Bronchial epithelial cell (primary cell): Measurements from ENCODE around the gene NAP1L4. TPM values are rescaled to one million over a fixed set of nuclear protein-coding genes. Genes with fewer than 3 reads are reported as not detected.
A peak's percentile ranks its signal among the peaks of the same experiment; 100 is the strongest.

Experiments used
- DNase-seq: peaks from one replicate; pipeline ENCODE4 v3.0.0-alpha.2; 2010; ENCODE audit warnings: low read depth
- FAIRE-seq: peaks from 2 replicates; lab custom pipeline; 2011; peaks lifted over from hg19 to GRCh38; lab: Jason Lieb, UNC
- H3K27me3 ChIP-seq: 2 replicates; pipeline ENCODE4 v1.5.1; 2011; ENCODE audit warnings: low read length; ENCODE audit not compliant: control insufficient read depth, insufficient read depth
- H3K36me3 ChIP-seq: 2 replicates; pipeline ENCODE4 v1.5.1; 2011; ENCODE audit warnings: low read length; ENCODE audit not compliant: control insufficient read depth, insufficient read depth
- H3K4me3 ChIP-seq: 2 replicates; pipeline ENCODE4 v1.5.1; 2011; ENCODE audit warnings: mild to moderate bottlenecking, low read depth, low read length, control low read depth
- total RNA-seq: library from RNA; depleted of rRNA; stranded (reverse); fragments of >200 nt; gene quantifications from 2 replicates; pipeline ENCODE4 v1.2.1, GENCODE V29; 2014
- TF ChIP-seq, protein P1 (sequence below): IDR thresholded peaks from 2 replicates; pipeline ENCODE4 v1.5.1; 2011; ENCODE audit warnings: mild to moderate bottlenecking, moderate library complexity, low read length, control low read depth, inconsistent platforms; ENCODE audit not compliant: insufficient read depth, severe bottlenecking

Gene NAP1L4
- total RNA-seq, 1 donor from 2014 or later, result 101 TPM

DNA sequence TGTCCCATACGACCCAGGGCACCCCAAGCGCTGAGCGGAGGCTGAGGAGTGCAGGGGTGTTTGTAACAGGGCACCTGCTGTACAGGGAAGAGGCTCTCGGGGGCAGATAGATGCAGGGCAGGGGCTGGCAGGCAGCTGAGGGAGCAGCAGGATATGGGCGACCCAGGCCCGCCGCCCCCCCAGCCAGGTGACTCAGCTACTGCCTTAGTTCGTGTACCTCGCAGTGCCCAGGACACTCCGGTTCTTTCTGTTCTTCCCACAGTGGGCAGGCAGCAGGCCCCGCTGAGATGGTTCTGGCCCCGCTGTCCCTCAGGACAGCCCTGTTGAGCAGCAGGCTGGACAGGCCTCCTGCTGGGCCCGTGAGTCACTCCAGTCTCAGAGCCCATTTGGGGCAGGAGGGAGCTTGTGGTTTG is 79.1 kb downstream of the NAP1L4 start:
- H3K36me3 ChIP-seq, result no peaks in the 10 kb centered on the region
- DNase-seq (no peak), FAIRE-seq (no peak)
- H3K27me3 ChIP-seq, result no peaks in the 10 kb centered on the region
- TF ChIP-seq, protein P1, sequence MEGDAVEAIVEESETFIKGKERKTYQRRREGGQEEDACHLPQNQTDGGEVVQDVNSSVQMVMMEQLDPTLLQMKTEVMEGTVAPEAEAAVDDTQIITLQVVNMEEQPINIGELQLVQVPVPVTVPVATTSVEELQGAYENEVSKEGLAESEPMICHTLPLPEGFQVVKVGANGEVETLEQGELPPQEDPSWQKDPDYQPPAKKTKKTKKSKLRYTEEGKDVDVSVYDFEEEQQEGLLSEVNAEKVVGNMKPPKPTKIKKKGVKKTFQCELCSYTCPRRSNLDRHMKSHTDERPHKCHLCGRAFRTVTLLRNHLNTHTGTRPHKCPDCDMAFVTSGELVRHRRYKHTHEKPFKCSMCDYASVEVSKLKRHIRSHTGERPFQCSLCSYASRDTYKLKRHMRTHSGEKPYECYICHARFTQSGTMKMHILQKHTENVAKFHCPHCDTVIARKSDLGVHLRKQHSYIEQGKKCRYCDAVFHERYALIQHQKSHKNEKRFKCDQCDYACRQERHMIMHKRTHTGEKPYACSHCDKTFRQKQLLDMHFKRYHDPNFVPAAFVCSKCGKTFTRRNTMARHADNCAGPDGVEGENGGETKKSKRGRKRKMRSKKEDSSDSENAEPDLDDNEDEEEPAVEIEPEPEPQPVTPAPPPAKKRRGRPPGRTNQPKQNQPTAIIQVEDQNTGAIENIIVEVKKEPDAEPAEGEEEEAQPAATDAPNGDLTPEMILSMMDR, result no peak
- H3K4me3 ChIP-seq, result peak overlapping the region; percentile 2

DNA sequence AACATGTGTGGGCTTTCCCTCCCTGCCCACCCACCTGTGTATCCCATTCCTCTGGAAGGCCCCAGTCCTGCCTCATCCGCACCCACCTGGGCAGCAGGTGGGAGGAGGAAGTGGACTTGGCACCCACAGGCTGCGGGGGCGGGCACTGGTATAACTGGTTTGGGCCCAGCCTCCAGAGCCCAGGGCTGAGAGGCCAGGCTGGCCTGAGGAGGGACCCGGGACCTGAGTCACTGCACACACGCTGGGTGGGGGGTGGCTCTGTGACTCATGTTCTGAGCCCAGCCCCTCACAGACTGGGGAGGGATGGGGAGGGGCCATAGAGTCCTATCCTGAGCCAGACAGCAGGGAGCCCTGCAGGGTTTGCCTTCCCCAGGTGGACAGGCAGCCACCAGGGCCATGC is 79.6 kb downstream of the NAP1L4 start:
- DNase-seq (peak; percentile 94), FAIRE-seq (peak; percentile 88)
- TF ChIP-seq, protein P1, result no peak
- H3K36me3 ChIP-seq, result no peaks in the 10 kb centered on the region
- no peaks in the 10 kb centered on the region for H3K27me3 ChIP-seq
- peak overlapping the region; percentile 2 for H3K4me3 ChIP-seq

DNA sequence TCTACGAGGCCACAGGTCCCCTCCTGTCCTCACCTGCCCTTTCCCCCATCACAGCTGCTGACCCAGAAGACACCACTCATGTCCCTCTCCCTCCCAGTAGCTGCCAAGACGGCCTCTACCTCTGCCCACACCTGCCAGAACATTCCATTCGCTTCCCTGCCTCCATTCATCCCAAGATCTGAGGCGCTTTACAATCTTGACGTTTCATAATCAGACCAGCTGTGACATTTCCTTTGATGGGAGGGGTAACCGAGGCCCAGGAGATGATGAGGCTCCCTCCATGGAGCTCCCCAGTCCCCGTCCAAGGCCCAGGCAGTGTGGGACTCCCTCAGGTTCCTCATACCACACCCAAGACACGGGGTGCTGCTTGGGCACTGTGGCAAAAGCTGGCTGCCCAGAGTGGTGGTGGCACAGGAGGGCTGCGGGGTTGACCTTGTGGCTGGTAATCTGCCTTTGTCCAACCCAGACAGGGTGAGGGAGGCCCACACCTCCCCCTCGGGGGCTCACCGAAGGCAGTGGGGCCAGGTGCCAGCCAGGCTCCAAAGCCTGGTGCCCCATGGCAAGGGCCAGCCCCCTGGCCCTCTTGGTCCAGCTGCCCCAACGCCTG is 80.2 kb downstream of the NAP1L4 start:
- no peaks in the 10 kb centered on the region for H3K36me3 ChIP-seq
- no peak overlapping the region for H3K4me3 ChIP-seq
- DNase-seq, result peak; percentile 85
- FAIRE-seq, result peak; percentile 93
- no peaks in the 10 kb centered on the region for H3K27me3 ChIP-seq
- TF ChIP-seq, protein P1, result no peak

DNA sequence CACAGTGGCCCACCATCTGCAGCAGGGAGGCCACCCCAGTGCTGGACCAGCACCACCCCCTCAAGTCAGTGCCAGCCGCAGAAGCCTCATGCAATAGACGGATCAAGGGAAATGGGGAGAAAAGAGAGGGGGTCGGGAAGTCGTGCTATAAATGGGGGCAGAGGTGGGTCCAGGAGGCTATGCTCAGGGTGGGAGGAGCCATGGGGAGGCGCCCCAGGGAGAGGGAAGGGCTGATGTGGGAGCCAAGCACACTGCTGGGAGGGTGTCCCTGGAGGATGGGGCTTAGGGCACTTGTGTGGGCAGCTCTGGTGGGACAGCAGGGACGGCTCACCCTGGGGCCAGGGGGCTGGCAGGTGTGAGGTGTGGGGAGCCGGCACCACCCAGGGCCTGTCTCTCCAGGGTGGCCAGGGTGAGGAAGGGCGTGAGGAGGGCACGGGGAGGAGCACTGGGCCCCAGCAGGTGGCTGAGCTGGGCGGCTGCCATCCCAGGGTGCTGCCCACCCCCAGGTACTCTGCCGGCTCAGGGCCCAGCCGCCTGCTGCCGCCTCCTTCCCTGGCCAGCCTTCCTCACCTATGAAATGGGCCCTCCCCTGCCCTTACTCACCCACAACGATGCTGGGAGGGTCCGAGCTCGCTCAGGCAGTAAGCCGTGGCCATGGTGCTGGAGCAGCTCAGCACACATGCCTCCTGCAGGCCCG is 80.9 kb downstream of the NAP1L4 start:
- H3K36me3 ChIP-seq, result no peaks in the 10 kb centered on the region
- H3K27me3 ChIP-seq, result no peaks in the 10 kb centered on the region
- TF ChIP-seq, protein P1, result no peak
- no peak for FAIRE-seq
- no peak overlapping the region for H3K4me3 ChIP-seq
- DNase-seq, result no peak

DNA sequence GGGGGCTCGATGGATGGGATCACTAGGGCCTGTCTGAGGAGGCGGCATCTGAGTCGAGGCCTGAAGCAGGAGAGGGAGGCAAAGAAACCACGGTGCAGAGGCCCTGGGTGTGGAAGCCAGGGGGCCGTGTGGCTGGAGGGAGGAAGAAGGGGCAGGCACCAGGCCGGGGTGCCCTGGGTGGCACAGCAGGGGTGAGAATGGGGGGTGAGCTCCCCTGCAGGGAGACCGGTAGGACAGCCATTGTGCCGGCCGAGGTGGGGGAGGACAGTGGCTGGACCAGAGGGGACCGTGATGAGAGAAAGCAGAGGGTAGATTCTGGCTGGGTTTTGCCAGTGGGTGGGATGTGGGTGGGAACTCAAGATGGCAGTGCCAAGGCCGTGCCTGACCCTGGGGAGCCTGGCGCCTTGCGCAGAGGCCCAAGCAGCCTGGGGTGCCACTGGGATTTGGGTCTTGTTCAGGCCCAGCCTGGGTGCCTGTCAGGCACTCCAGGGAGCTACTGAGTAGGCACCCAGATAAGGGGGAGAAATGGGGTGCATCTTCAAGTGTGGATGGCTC is 81.7 kb downstream of the NAP1L4 start:
- Histone ChIP-seq H3K4me3 (no peak overlapping the region), H3K36me3 (peaks cover 1% of the 10 kb centered on the region), H3K27me3 (no peaks in the 10 kb centered on the region)
- FAIRE-seq (no peak), DNase-seq (no peak)
- TF ChIP-seq, protein P1, result no peak
